IMR-90 (cell line): Measurements from ENCODE around the gene RAD51AP1. TPM values are rescaled to one million over a fixed set of nuclear protein-coding genes. Genes with fewer than 3 reads are reported as not detected.

Experiments used
- polyA plus RNA-seq, 3 experiments: library from polyadenylated mRNA; depleted of rRNA; stranded (reverse); fragments of >200 nt; gene quantifications; 2 replicates each; pipeline ENCODE4 v1.2.3, GENCODE V29; 2012; ENCODE audit warnings: low replicate concordance in 1 of 3
- total RNA-seq: library from RNA; depleted of rRNA; stranded (reverse); fragments of >200 nt; gene quantifications from 2 replicates; pipeline ENCODE4 v1.2.3, GENCODE V29; 2012; rRNA removed

RAD51AP1 gene
- total and polyA plus RNA-seq, 2 of the 4 experiments (the other 2 are of a cell fraction), result 6.5 to 10.2 TPM

Other genes starting within 250 kb of the RAD51AP1 start
- 7.3 and 13.9 TPM in 2 replicates for gene TIGAR, start 217.7 kb upstream of the RAD51AP1 start, total RNA-seq
- gene TIGAR, start 217.7 kb upstream of the RAD51AP1 start, polyA plus RNA-seq (2012; rRNA removed), result 9.2 and 13.7 TPM in 2 replicates
- not detected in 2 replicates for gene FGF23, start 159.2 kb upstream of the RAD51AP1 start, total RNA-seq
- not detected in 2 replicates for gene FGF23, start 159.2 kb upstream of the RAD51AP1 start, polyA plus RNA-seq (2012; rRNA removed)
- gene FGF6, start 93.1 kb upstream of the RAD51AP1 start, total RNA-seq, result not detected in 2 replicates
- gene FGF6, start 93.1 kb upstream of the RAD51AP1 start, polyA plus RNA-seq (2012; rRNA removed), result not detected in 2 replicates
- gene DYRK4, start 23.3 kb downstream of the RAD51AP1 start, total RNA-seq, result 40.5 and 44.6 TPM in 2 replicates
- 63.1 and 71.6 TPM in 2 replicates for gene DYRK4, start 23.3 kb downstream of the RAD51AP1 start, polyA plus RNA-seq (2012; rRNA removed)
- gene AKAP3, start 110.2 kb downstream of the RAD51AP1 start, total RNA-seq, result 0.54 and 0.56 TPM in 2 replicates
- 0.22 and 0.55 TPM in 2 replicates for gene AKAP3, start 110.2 kb downstream of the RAD51AP1 start, polyA plus RNA-seq (2012; rRNA removed)
- 112 and 124 TPM in 2 replicates for gene NDUFA9, start 110.2 kb downstream of the RAD51AP1 start, total RNA-seq
- 63.2 and 71.0 TPM in 2 replicates for gene NDUFA9, start 110.2 kb downstream of the RAD51AP1 start, polyA plus RNA-seq (2012; rRNA removed)
- gene GALNT8, start 181.5 kb downstream of the RAD51AP1 start, total RNA-seq, result not detected in 2 replicates
- not detected in 2 replicates for gene GALNT8, start 181.5 kb downstream of the RAD51AP1 start, polyA plus RNA-seq (2012; rRNA removed)